G401.6 (cell line): Measurements from ENCODE around the gene MARF1.
"Not testable (repeated sequence)": the region's sequence is repeated elsewhere in the genome, so short reads cannot be mapped to it uniquely, and the experiment has no call there.

Source experiments
- FAIRE-seq: peaks from 2 replicates; lab custom pipeline; 2012; peaks lifted over from hg19 to GRCh38; lab: Jason Lieb, UNC

The MARF1 gene

DNA sequence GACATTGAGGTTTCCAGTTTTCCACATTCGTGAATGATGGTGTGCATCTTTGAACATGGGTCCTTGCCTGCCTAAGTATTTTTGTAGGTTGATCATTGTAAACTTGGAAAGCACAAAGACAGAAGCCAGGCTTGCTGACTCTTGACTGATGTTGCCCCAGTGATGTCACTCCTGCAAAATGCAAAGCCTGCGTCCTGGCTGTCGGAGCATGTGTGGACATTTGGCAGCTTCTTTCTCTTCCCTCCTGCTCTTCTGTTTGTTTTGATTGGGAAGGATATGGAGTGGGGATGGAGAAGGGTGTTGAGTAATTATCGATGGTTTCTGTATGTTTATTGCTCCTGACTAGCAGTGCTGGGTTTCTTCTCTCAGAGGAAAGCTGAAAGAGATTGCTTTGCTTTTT lies 10.3 kb upstream of the MARF1 start:
- no peak for FAIRE-seq

GRCh38 chr16:15652293-15653001 lies 9.5 kb upstream of the MARF1 start:
- FAIRE-seq: no peak

GRCh38 chr16:15650698-15651171 lies 7.8 kb upstream of the MARF1 start:
- FAIRE-seq: no peak

DNA sequence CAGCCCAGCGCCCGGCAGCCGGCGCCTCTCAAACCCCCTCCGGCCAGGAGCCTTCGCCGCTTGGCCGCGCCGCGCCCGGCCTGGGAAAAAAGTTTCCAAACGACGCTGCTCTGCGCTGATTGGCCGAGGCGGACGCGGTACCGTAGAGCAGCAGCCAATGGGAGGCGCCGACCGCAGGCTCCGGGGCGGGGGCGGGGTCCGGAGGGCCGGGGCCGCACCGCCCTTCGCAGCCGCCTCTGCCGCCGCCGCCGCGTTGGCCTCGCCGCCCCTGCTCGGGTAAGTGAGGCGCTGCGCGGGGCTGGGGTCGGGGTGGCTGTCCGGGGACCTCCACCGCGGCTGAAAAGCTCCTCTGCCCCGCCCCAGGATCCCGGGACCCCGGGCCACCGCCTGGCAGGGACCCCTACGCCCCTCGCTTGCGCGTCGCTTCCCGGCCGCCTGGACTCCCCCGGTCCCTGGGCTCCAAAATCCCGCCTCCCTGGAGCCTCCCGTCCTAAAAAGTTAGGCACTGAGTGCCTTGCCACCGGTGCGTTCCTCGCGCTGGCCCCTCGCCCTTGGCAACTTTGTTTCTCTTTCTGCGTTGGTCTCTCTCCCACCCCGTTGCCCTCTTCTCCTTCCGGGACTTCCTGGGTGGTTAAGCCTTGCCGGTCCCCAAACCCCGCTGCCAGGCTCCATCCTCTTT lies 7.2 kb upstream of the MARF1 start, which contains the start of gene NDE1:
TSS of gene NDE1 (plus strand) at position 227 of the 679 bp plus-strand sequence. CDS start 14,534 bp downstream, outside the sequence.
- no peak for FAIRE-seq

- FAIRE-seq: no peak
These were observed 6.7 kb upstream of the MARF1 start for GRCh38 chr16:15649727-15650018.

DNA sequence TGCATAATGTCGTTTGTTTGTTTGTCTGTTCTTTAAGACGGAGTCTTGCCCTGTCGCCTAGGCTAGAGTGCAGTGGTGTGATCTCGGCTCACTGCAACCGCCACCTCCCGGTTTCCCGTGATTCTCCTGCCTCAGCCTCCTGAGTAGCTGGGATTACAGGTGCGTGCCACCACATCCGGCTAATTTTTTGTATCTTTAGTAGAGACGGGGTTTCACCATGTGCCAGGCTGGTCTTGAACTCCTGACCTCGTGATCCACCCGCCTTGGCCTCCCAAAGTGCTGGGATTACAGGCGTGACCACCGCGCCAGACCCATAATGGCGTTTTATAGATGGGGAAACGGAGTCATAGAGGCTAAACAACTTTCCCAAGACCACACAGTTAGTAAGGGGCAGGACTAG lies 6.4 kb upstream of the MARF1 start:
- FAIRE-seq: not testable (repeated sequence)

DNA sequence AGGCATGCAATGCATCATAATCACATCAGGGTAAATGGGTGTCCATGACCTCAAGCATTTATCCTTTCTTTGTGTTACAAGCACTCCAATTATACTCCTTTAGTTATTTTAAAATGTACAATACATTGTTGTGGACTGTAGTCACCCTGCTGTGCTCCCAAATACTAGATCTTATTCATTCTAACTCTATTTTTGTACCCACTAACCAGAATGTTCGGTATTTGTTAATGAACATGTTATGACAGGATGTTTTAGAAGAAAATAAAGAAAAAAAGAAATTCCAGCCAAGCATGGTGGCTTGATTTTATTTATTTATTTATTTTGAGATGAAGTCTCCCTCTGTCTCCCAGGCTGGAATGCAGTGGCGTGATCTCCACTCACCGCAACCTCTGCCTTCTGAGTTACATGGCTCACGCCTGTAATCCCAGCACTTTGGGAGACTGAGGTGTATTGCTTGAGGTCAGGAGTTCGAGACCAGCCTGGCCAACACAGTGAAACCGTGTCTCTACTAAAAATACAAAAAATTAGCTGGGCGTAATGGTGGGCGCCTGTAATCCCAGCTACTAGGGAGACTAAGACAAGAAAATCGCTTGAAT lies 5.3 kb upstream of the MARF1 start:
- no peak for FAIRE-seq

- no peak for FAIRE-seq
These were observed 4.5 kb upstream of the MARF1 start for GRCh38 chr16:15647294-15648014.

DNA sequence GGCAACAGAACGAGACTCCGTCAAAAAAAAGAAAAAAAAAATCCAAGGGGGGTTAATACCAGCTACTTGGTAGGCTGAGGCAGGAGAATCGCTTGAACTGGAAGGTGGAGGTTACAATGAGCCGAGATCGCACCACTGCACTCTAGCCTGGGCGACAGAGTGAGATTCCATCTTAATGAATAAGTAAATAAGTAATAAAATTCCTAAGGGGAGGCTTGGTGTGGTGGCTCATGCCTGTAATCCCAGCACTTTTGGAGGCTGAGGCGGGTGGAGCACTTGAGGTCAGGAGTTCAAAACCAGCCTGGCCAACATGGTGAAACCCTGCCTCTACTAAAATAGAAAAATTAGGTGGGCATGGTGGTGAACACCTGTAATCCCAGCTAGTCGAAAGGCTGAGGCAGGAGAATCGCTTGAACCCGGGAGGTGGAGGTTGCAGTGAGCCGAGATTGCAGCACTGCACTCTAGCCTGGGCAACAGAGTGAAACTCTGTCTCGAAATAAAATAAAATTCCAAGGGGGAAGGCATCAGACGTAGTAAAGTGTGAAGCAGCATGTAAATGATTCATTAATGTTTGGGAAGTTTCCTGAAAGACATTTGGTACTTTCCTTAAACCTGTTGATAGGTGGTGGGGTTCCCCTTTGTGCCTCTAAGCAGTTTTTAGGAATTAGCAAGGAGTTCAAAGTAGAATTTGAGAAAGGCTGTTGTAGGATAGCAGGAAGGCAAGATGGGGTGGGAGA lies 3.8 kb upstream of the MARF1 start:
- FAIRE-seq: not testable (repeated sequence)

DNA sequence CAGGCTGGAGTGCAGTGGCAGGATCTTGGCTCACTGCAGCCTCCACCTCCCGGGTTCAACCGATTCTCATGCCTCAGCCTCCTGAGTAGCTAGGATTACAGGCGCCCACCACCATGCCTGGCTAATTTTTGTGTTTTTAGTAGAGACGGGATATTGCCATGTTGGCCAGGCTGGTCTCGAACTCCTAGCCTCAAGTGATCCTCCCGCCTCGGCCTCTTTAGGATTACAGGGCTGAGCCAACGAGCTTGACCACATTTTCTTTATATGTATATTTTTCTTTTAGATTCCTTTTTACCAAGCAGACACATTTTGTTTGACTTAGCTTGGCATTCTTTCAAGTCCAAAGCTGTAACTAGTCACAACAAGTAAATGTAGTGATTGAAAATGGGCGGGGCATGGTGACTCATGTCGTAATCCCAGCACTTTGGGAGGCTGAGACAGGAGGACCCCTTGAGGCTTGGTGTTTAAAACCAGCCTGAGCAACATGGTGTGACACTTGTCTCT lies 2.1 kb upstream of the MARF1 start:
- not testable (repeated sequence) for FAIRE-seq

DNA sequence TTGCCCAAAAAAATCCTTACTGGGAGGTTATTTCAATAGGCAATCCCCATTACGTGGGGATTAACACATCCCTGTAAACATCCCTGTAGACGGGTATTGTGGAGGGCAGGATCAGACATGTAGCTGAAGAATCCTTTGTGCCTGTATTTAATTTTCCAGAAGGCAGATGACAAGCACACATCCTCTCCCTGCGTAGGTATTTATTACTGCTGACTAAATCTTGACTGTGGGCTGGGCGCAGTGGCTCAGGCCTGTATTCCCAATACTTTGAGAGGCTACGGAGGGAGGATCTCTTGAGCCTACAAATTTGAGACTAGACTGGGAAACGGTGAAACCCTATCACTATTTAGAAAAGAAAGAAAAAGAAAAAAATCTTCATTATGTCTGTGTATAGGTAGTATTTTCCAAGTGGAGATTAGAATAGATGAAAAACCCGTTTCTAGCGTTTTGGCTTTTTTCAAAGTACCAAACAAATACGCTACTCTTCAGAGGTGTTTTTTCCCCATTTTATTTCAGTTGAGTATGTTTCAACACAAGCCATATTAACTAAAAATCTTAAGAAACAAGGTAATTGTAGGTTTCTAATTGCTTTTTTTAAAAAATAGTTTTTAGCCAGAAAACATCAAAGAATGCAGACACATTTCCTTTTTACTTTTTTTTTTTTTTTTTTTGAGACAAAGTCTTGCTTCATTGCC lies 1.5 kb upstream of the MARF1 start:
- FAIRE-seq: peak; percentile 64

- FAIRE-seq: no peak
These were observed 944 bp upstream of the MARF1 start for GRCh38 chr16:15643946-15644250.

DNA sequence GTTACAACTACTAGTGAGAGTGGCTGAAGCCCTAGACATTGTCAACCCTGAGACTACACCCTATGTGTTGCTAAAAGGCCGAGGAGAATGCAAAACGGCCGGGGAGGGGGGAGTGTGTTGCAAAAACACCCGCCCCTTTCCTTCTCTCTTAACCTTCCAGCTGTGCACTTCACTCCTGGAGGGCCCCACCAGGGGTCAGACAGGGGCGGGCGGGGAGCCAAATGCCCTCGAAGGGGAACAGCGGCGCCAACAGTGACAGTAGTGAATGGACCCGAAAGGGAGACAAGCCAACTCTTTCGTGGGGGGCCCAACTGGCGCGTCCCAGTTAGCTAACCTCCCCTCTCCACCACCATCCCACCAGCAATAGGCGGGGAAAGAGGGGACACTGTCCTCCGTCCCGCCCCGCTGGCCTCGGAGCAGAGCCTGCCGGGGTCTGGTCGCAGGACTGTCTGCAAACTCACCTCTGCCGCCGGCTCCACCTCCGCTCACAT lies 352 bp downstream of the MARF1 start:
- FAIRE-seq: no peak

- no peak for FAIRE-seq
These were observed 999 bp downstream of the MARF1 start for GRCh38 chr16:15641753-15642556.

GRCh38 chr16:15640966-15641365 lies 2.0 kb downstream of the MARF1 start:
- no peak for FAIRE-seq

DNA sequence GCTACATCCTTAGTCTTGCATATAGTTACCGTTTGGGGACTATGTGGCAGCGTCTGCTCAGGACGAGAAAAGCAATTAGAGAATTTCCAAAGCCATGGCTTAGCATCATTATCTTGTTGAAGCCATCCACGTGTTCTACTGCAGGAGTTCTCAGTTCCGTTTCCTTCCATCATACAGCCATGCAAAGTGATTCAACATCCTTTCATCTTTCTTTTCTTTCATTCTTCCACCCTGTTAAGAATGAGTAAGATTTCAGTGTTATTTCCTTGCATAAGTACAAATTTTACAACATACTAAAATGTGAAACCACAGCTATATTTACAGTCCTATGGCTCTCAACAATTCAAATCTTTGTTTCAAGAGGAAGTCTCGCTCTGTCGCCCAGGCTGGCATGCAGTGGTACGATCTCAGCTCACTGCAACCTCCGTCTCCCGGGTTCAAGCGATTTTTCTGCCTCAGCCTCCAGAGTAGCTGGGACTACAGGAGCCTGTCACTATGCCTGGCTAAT lies 3.8 kb downstream of the MARF1 start:
- FAIRE-seq: no peak

GRCh38 chr16:15636392-15636873 lies 6.5 kb downstream of the MARF1 start:
- FAIRE-seq: no peak

GRCh38 chr16:15635926-15636325 lies 7.0 kb downstream of the MARF1 start:
- FAIRE-seq: no peak

GRCh38 chr16:15631730-15632409 lies 11.1 kb downstream of the MARF1 start:
- no peak for FAIRE-seq

DNA sequence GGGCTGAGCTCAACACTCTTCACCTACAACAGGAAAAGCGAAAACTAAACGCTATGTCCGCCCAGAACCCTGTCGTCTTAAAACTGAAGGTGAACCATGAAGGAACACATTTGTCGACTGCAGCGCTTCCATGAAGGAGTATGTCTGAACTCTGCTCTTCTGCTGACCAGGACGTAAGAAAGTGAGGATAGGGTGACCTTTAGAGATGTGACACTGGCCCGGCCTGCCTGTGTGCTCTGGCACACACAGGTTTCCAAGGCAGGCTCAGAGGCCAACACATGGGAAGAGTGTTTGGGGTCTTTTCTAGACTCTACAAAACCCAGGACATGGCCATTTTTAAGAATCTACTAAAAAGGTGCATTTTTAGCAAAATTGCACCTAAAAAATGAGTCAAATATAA lies 21.1 kb downstream of the MARF1 start:
- no peak for FAIRE-seq
